K562 (cell line): Measurements from ENCODE around the gene ARHGAP18. TPM values are rescaled to one million over a fixed set of nuclear protein-coding genes. Genes with fewer than 3 reads are reported as not detected.

Experiments used
- BMI1 ChIP-seq: fragments of 150-350 bp; IDR thresholded peaks from 2 replicates; pipeline ENCODE4 v1.6.1; 2014; ENCODE audit warnings: low read length
- CBX3 ChIP-seq, 2 experiments: IDR thresholded peaks; 1 replicate in 1 of 2; 2 replicates in 1 of 2; pipeline ENCODE4 v1.6.1; 2012; ENCODE audit warnings: inconsistent platforms in 2 of 2, low read length in 2 of 2, borderline replicate concordance in 1 of 2, control low read depth in 1 of 2
- MCM3 ChIP-seq: fragments of 450-650 bp; IDR thresholded peaks from 2 replicates; pipeline ENCODE4 v1.6.1; 2016
- ZBTB17 ChIP-seq: fragments of 450-650 bp; formaldehyde crosslinking; IDR thresholded peaks from 2 replicates; pipeline ENCODE4 v1.4.0; 2020; ENCODE audit warnings: mild to moderate bottlenecking
- ZHX1 ChIP-seq: fragments of 150-350 bp; conservative IDR thresholded peaks from 2 replicates; pipeline ENCODE4 v1.6.1; 2014; ENCODE audit warnings: low read length
- ZNF318 ChIP-seq, 2 experiments: fragments of 450-650 bp; IDR thresholded peaks; 2 replicates each; pipeline ENCODE4 v1.6.1; 2016; ENCODE audit warnings: mild to moderate bottlenecking in 2 of 2, borderline replicate concordance in 1 of 2, low read depth in 1 of 2, moderate library complexity in 1 of 2
- ZNF407 ChIP-seq: fragments of 450-650 bp; IDR thresholded peaks from 2 replicates; pipeline ENCODE4 v1.6.1; 2016; ENCODE audit warnings: low read depth
- polyA plus RNA-seq, 8 experiments: library from polyadenylated mRNA; depleted of rRNA in 4 of 8; stranded (reverse) in 5 of 8; unstranded in 3 of 8; fragments of >200 nt; fragmentation: Nextera tagmentation in 2 of 8; fragmentation: Illumina TruSeq in 1 of 8; extraction: Ambion mirVana in 2 of 8; extraction: Trizol in 1 of 8; gene quantifications; 2 replicates each; pipeline versions ENCODE4 v1.2.1 to v1.2.3, GENCODE V29; 2011 to 2014; ENCODE audit warnings: inconsistent platforms in 1 of 8, missing spikeins in 1 of 8
- total RNA-seq, 7 experiments: library from RNA; depleted of rRNA in 6 of 7; stranded (reverse); fragments of >200 nt in 6 of 7; fragmentation: Illumina TruSeq in 2 of 7; extraction: Trizol in 2 of 7; gene quantifications; 2 replicates each; pipeline versions ENCODE4 v1.2.1 to v1.2.3, GENCODE V29; 2011 to 2021; ENCODE audit warnings: low replicate concordance in 1 of 7

The ARHGAP18 gene
- total and polyA plus RNA-seq, 9 of the 15 experiments (the other 6 are each of a cell fraction or from before 2014, with no cell fraction given), result 13.3 to 29.7 (median 21.1) TPM

- TF ChIP-seq ZBTB17 (CRISPR knock-in tag) (no peak), ZNF407 (no peak), ZHX1 (no peak), BMI1 (no peak), MCM3 (no peak), CBX3 (IDR thresholded peaks at IDR 0.05; ENCODE audit: borderline replicate concordance in 1 of 2, low read length in 2 of 2) (no peak), ZNF318 (IDR thresholded peaks at IDR 0.05; ENCODE audit: borderline replicate concordance in 1 of 2, low read depth in 1 of 2) (no peak)
These were observed 24.9 kb downstream of the ARHGAP18 start (continued) for GRCh38 chr6:129684903-129685661.
